ENCODE data around the gene CEP120.

DNA sequence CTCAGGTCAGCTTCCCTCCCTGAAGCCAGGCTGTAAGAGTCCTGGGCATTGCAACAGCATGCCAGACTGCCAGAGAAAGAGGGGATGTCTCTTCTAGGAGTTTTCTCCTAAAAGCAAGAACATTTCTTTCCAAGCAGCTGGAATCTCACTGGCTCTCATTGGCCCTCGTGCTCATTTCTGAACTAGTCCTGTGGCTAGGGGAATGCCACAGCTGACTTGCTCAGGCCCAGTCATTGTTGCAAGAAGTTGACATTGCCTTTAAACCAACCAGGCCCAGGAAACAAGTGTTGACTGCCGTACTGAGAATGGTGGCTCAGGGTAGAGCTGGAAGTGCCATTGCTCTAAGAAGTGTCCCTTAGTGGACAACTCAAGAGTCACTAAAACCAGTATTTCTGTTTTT lies 15.0 kb upstream of the CEP120 start:
- TF ChIP-seq CTCF (conservative IDR thresholded peaks at IDR 0.05): no peak
- no peak for TF ChIP-seq ZFX (IDR thresholded peaks at IDR 0.05)

Data from C4-2B (cell line).